ENCODE results near the gene RHOJ. TPM values are rescaled to one million over a fixed set of nuclear protein-coding genes. Genes with fewer than 3 reads are reported as not detected.

The RHOJ gene
- total and polyA plus RNA-seq, 9 of the 15 experiments (the other 6 are each of a cell fraction or from before 2014, with no cell fraction given): not detected

- Histone ChIP-seq H2AFZ (ENCODE audit: low read depth, low read length) (no peak overlapping the region), H3K27ac (ENCODE audit: extremely low read depth, low read depth, low read length) (no peak overlapping the region), H3K4me3 (no peak overlapping the region), H4K20me1 (replicated peaks; ENCODE audit: control insufficient read depth, insufficient read depth, low read length) (no peaks in the 10 kb centered on the region), H3K4me1 (replicated peaks in 1 of 2; ENCODE audit: control insufficient read depth in 2 of 2, insufficient read depth in 2 of 2, low read length in 2 of 2) (no peaks in the 10 kb centered on the region), H3K27me3 (ENCODE audit: control insufficient read depth in 2 of 2, insufficient read depth in 2 of 2, low read length in 2 of 2) (peaks cover 0 to 7% of the 10 kb centered on the region in 2 experiments; a peak in 2 of 5 replicates), H3K36me3 (ENCODE audit: control insufficient read depth, insufficient read depth, low read length) (no peaks in the 10 kb centered on the region), H3K9me1 (ENCODE audit: control insufficient read depth, insufficient read depth, low read length) (no peaks in the 10 kb centered on the region), H3K9me3 (replicated peaks; ENCODE audit: control insufficient read depth, insufficient read depth, low read depth, low read length) (no peaks in the 10 kb centered on the region), H3K4me2 (ENCODE audit: insufficient read depth, low read length) (no peak overlapping the region), H3K9ac (ENCODE audit: insufficient read depth in 1 of 2, low read depth in 2 of 2, low read length in 2 of 2) (no peak overlapping the region), H3K79me2 (ENCODE audit: control insufficient read depth, insufficient read depth, low read length) (no peaks in the 10 kb centered on the region)
- no peak for FAIRE-seq
- POLR2A ChIA-PET: no interaction called here
- DNase-seq (ENCODE audit: extremely low read depth in 1 of 4, low spot score in 3 of 4): no peak
- in situ Hi-C loops (cut with MboI): no loop called here
- intact Hi-C loops (cut with micrococcal nuclease): no loop called here
- CTCF ChIA-PET (ENCODE audit: low intra/inter-chr PET ratio): no interaction called here
- ATAC-seq: no peak
- WGBS (ENCODE audit: insufficient coverage, low coverage, missing lambda C conversion rate): 20% methylated on average over 1 of the region's 1 CpG
- TF ChIP-seq DLX4 (CRISPR knock-in tag; IDR thresholded peaks at IDR 0.05) (no peak), ZBTB1 (CRISPR knock-in tag; IDR thresholded peaks at IDR 0.05; ENCODE audit: borderline replicate concordance, low read depth) (no peak), GTF2B (IDR thresholded peaks at IDR 0.05; ENCODE audit: extremely low read depth, insufficient read length) (no peak), EP300 (IDR thresholded peaks at IDR 0.05; ENCODE audit: low read length) (no peak), ZFPM2 (CRISPR knock-in tag; IDR thresholded peaks at IDR 0.05) (no peak), ELF4 (CRISPR knock-in tag; IDR thresholded peaks at IDR 0.05) (no peak), MCM2 (IDR thresholded peaks at IDR 0.05; ENCODE audit: low read depth) (no peak), GMEB1 (CRISPR knock-in tag; IDR thresholded peaks at IDR 0.05) (no peak), ZNF175 (CRISPR knock-in tag; IDR thresholded peaks at IDR 0.05; ENCODE audit: low read depth) (no peak), ZNF551 (CRISPR knock-in tag; IDR thresholded peaks at IDR 0.05) (no peak), MECOM (CRISPR knock-in tag; IDR thresholded peaks at IDR 0.05) (no peak), MYC (IDR thresholded peaks at IDR 0.05; ENCODE audit: low read depth, low read length) (no peak), MYC (CRISPR knock-in tag; IDR thresholded peaks at IDR 0.05; ENCODE audit: borderline replicate concordance, low read depth) (no peak), ZNF561 (CRISPR knock-in tag; conservative IDR thresholded peaks at IDR 0.05) (no peak), EHMT2 (IDR thresholded peaks at IDR 0.05) (no peak)
- BruUV-seq (replicated peaks): no TSS peak
Measured at GRCh38 chr14:63322472-63322871, 118.2 kb downstream of the RHOJ start.
